HEK293 (cell line): Measurements from ENCODE around the gene CDYL2.

Experiments
- CTCF ChIA-PET: fragments of 350-600 bp; formaldehyde crosslinking; extraction: SDS; loops from one replicate; lab custom pipeline; 2021; ENCODE audit warnings: antibody characterized with exemption; lab: Yijun Ruan, JAX
- POLR2A ChIA-PET: fragments of 300-600 bp; formaldehyde crosslinking; extraction: SDS; loops from one replicate; lab custom pipeline; 2020; ENCODE audit warnings: antibody characterized with exemption, inconsistent platforms; lab: Yijun Ruan, JAX
- H3K27ac ChIP-seq: fragments of 200-500 bp; sonication (Bioruptor generic); 2 replicates; pipeline ENCODE4 v1.5.1; 2014; ENCODE audit warnings: low read depth, low read length, control low read depth, inconsistent platforms; ENCODE audit errors: extremely low read depth
- H3K36me3 ChIP-seq, 2 experiments: fragments of 200-500 bp in 1 of 2; sonication (Bioruptor generic) in 1 of 2; 1 replicate in 1 of 2; 2 replicates in 1 of 2; pipeline ENCODE4 v1.5.1; 2014 to 2017; ENCODE audit warnings: inconsistent platforms in 2 of 2, low read length in 2 of 2; ENCODE audit not compliant: control insufficient read depth in 2 of 2, insufficient read depth in 1 of 2
- H3K4me1 ChIP-seq: fragments of 200-500 bp; sonication (Bioruptor generic); 2 replicates; pipeline ENCODE4 v1.5.1; 2014; ENCODE audit warnings: mild to moderate bottlenecking, low read length, inconsistent platforms; ENCODE audit not compliant: control insufficient read depth, insufficient read depth
- H3K4me3 ChIP-seq: 2 replicates; pipeline ENCODE4 v1.5.1; 2011; ENCODE audit warnings: low read depth, mild to moderate bottlenecking, control low read depth, low read length, moderate library complexity
- H3K9me3 ChIP-seq: fragments of 200-500 bp; sonication (Bioruptor generic); 2 replicates; pipeline ENCODE4 v1.5.1; 2014; ENCODE audit warnings: low read depth, low read length, inconsistent platforms; ENCODE audit not compliant: control insufficient read depth, insufficient read depth
- BCL11B ChIP-seq: fragments of 450-650 bp; formaldehyde crosslinking; IDR thresholded peaks from 2 replicates; pipeline ENCODE4 v1.5.1; 2016; ENCODE audit warnings: low read depth, missing biosample characterization, missing genetic modification characterization
- KLF7 ChIP-seq: fragments of 450-650 bp; formaldehyde crosslinking; IDR thresholded peaks from 2 replicates; pipeline ENCODE4 v1.5.1; 2016; ENCODE audit warnings: missing biosample characterization, missing genetic modification characterization, borderline replicate concordance
- OSR2 ChIP-seq: fragments of 450-650 bp; formaldehyde crosslinking; IDR thresholded peaks from 2 replicates; pipeline ENCODE4 v1.5.1; 2016; ENCODE audit warnings: missing biosample characterization, missing genetic modification characterization
- PRDM1 ChIP-seq: fragments of 450-650 bp; formaldehyde crosslinking; IDR thresholded peaks from 2 replicates; pipeline ENCODE4; 2016; ENCODE audit warnings: missing biosample characterization, missing genetic modification characterization
- ZBTB10 ChIP-seq: fragments of 450-650 bp; formaldehyde crosslinking; IDR thresholded peaks from 2 replicates; pipeline ENCODE4 v1.5.1; 2016; ENCODE audit warnings: missing biosample characterization, missing genetic modification characterization
- ZBTB20 ChIP-seq: fragments of 450-650 bp; formaldehyde crosslinking; IDR thresholded peaks from 2 replicates; pipeline ENCODE4 v1.5.1; 2016; ENCODE audit warnings: missing biosample characterization, missing genetic modification characterization
- ZFP69B ChIP-seq: fragments of 450-650 bp; formaldehyde crosslinking; IDR thresholded peaks from 2 replicates; pipeline ENCODE4 v1.5.1; 2016; ENCODE audit warnings: missing biosample characterization, missing genetic modification characterization
- ZNF146 ChIP-seq: fragments of 450-650 bp; formaldehyde crosslinking; IDR thresholded peaks from 2 replicates; pipeline ENCODE4 v1.5.1; 2016; ENCODE audit warnings: missing biosample characterization, missing genetic modification characterization
- ZNF248 ChIP-seq: fragments of 450-650 bp; formaldehyde crosslinking; IDR thresholded peaks from 2 replicates; pipeline ENCODE4 v1.5.1; 2017; ENCODE audit warnings: missing biosample characterization, missing genetic modification characterization
- ZNF362 ChIP-seq: fragments of 450-650 bp; formaldehyde crosslinking; IDR thresholded peaks from 2 replicates; pipeline ENCODE4 v1.5.1; 2016; ENCODE audit warnings: missing biosample characterization, missing genetic modification characterization
- ZNF366 ChIP-seq: fragments of 450-650 bp; formaldehyde crosslinking; conservative IDR thresholded peaks from 2 replicates; pipeline ENCODE4 v1.5.1; 2016; ENCODE audit warnings: missing biosample characterization, missing genetic modification characterization
- ZNF501 ChIP-seq: fragments of 450-650 bp; formaldehyde crosslinking; IDR thresholded peaks from 2 replicates; pipeline ENCODE4 v1.5.1; 2016; ENCODE audit warnings: missing biosample characterization, missing genetic modification characterization
- ZNF513 ChIP-seq: fragments of 450-650 bp; IDR thresholded peaks from 2 replicates; pipeline ENCODE4 v1.5.1; 2018; ENCODE audit warnings: missing biosample characterization, missing genetic modification characterization
- ZNF558 ChIP-seq: fragments of 450-650 bp; formaldehyde crosslinking; IDR thresholded peaks from 2 replicates; pipeline ENCODE4 v1.5.1; 2016; ENCODE audit warnings: missing biosample characterization, missing genetic modification characterization
- ZNF658 ChIP-seq: fragments of 450-650 bp; formaldehyde crosslinking; IDR thresholded peaks from 2 replicates; pipeline ENCODE4; 2016; ENCODE audit warnings: missing biosample characterization, missing genetic modification characterization
- ZSCAN30 ChIP-seq: fragments of 450-650 bp; IDR thresholded peaks from 2 replicates; pipeline ENCODE4 v1.5.1; 2018; ENCODE audit warnings: missing biosample characterization, mild to moderate bottlenecking, missing genetic modification characterization, moderate library complexity

Gene CDYL2

GRCh38 chr16:80725566-80726162 lies 78.7 kb downstream of the CDYL2 start:
- Histone ChIP-seq H3K36me3 (no peaks in the 10 kb centered on the region), H3K4me3 (no peak overlapping the region), H3K27ac (no peak overlapping the region), H3K4me1 (no peaks in the 10 kb centered on the region), H3K9me3 (no peaks in the 10 kb centered on the region)
- ChIA-PET POLR2A (no interaction called here), CTCF (no interaction called here)
- no peak for TF ChIP-seq ZNF146 (tag by site-specific recombination)
- TF ChIP-seq, all 188 proteins: peak for 0

GRCh38 chr16:80723981-80724380 lies 80.4 kb downstream of the CDYL2 start:
- POLR2A ChIA-PET, result no interaction called here
- Histone ChIP-seq H3K36me3 (no peaks in the 10 kb centered on the region), H3K27ac (no peak overlapping the region), H3K4me1 (no peaks in the 10 kb centered on the region), H3K4me3 (no peak overlapping the region), H3K9me3 (no peaks in the 10 kb centered on the region)
- TF ChIP-seq ZNF366 (tag by site-specific recombination), result peak; percentile 65
- TF ChIP-seq ZNF248 (tag by site-specific recombination), result 0 out of 2 replicates have a peak, but pooled peaks have one; percentile 29
- no peak for TF ChIP-seq ZBTB20 (tag by site-specific recombination)
- TF ChIP-seq ZNF513 (tag by site-specific recombination), result peak; percentile 91
- TF ChIP-seq PRDM1 (tag by site-specific recombination), result peak; percentile 50; the same call in 1 of the 2 replicates
- CTCF ChIA-PET, result no interaction called here

- TF ChIP-seq ZBTB10 (tag by site-specific recombination) (no peak), ZFP69B (tag by site-specific recombination) (no peak), ZNF362 (no peak), ZNF558 (tag by site-specific recombination) (no peak), ZNF366 (tag by site-specific recombination) (no peak), ZSCAN30 (no peak), KLF7 (tag by site-specific recombination) (no peak), ZNF501 (tag by site-specific recombination) (no peak), BCL11B (tag by site-specific recombination) (no peak), ZNF658 (tag by site-specific recombination) (no peak), OSR2 (no peak)
- CTCF ChIA-PET, result no interaction called here
These were observed 81.3 kb downstream of the CDYL2 start for GRCh38 chr16:80723091-80723490.

More at GRCh38 chr16:80723091-80723490, 81.3 kb downstream of the CDYL2 start:
- no peaks in the 10 kb centered on the region for H3K9me3 ChIP-seq
- H3K36me3 ChIP-seq, result no peaks in the 10 kb centered on the region
- no peak overlapping the region for H3K27ac ChIP-seq
- H3K4me3 ChIP-seq, result no peak overlapping the region
- POLR2A ChIA-PET, result no interaction called here
- peaks cover 6% of the 10 kb centered on the region; the same call in 1 of the 2 replicates for H3K4me1 ChIP-seq
